CD4-positive, alpha-beta memory T cell (primary cell): ENCODE measurements around the gene GPR151. TPM values are rescaled to one million over a fixed set of nuclear protein-coding genes. Genes with fewer than 3 reads are reported as not detected.

ENCODE experiments used
- CTCF ChIA-PET: fragments of 350-600 bp; sonication (Branson Sonifier 250); formaldehyde crosslinking; loops from one replicate; lab custom pipeline; 2021; ENCODE audit warnings: inconsistent platforms; ENCODE audit not compliant: partially characterized antibody; lab: Charles Lee
- POLR2A ChIA-PET: fragments of 350-600 bp; sonication (Branson Sonifier 250); formaldehyde crosslinking; loops from one replicate; lab custom pipeline; 2021; ENCODE audit not compliant: partially characterized antibody; lab: Charles Lee
- DNase-seq, 5 donors: peaks; one replicate each; pipeline versions ENCODE4 v3.0.0 to v3.0.0-alpha.2; 2020 to 2022; ENCODE audit warnings: mixed read lengths in 1 of 5
- H3K27ac ChIP-seq: one replicate; pipeline ENCODE4 v1.7.0; 2013; ENCODE audit warnings: low read depth, low read length
- H3K27me3 ChIP-seq: 2 replicates; pipeline ENCODE4 v1.7.0; 2013; ENCODE audit warnings: mild to moderate bottlenecking, low read length, moderate library complexity; ENCODE audit not compliant: insufficient read depth
- H3K36me3 ChIP-seq: 2 replicates; pipeline ENCODE4 v1.7.0; 2013; ENCODE audit warnings: mild to moderate bottlenecking, low read length, moderate library complexity; ENCODE audit not compliant: insufficient read depth
- H3K4me1 ChIP-seq: 2 replicates; pipeline ENCODE4 v1.7.0; 2013; ENCODE audit warnings: mild to moderate bottlenecking, low read length, moderate library complexity; ENCODE audit not compliant: insufficient read depth
- H3K4me3 ChIP-seq, 2 donors: one replicate each; pipeline ENCODE4 v1.7.0; 2013; ENCODE audit warnings: low read length in 2 of 2, mild to moderate bottlenecking in 1 of 2
- H3K9me3 ChIP-seq, 2 donors: one replicate each; pipeline ENCODE4 v1.7.0; 2013; ENCODE audit warnings: low read length in 2 of 2, control low read depth in 1 of 2; ENCODE audit not compliant: control insufficient read depth in 1 of 2
- H3K27ac Mint-ChIP-seq, 7 donors: one replicate each; pipeline ENCODE4 v1.8.0; 2020 to 2021; ENCODE audit warnings: mixed read lengths in 7 of 7, mild to moderate bottlenecking in 6 of 7, inconsistent platforms in 3 of 7, moderate library complexity in 3 of 7
- H3K27me3 Mint-ChIP-seq, 2 donors: one replicate each; pipeline ENCODE4 v1.8.0; 2020 to 2021; ENCODE audit warnings: mixed read lengths in 2 of 2
- H3K36me3 Mint-ChIP-seq, 2 donors: one replicate each; pipeline ENCODE4 v1.8.0; 2020 to 2021; ENCODE audit warnings: mixed read lengths in 2 of 2, inconsistent platforms in 1 of 2, mild to moderate bottlenecking in 1 of 2
- H3K4me1 Mint-ChIP-seq, 4 donors: one replicate each; pipeline ENCODE4 v1.8.0; 2020 to 2021; ENCODE audit warnings: mixed read lengths in 4 of 4, mild to moderate bottlenecking in 1 of 4
- H3K4me3 Mint-ChIP-seq, 8 donors: one replicate each; pipeline ENCODE4 v1.8.0; 2020 to 2021; ENCODE audit warnings: mixed read lengths in 8 of 8, mild to moderate bottlenecking in 7 of 8, moderate library complexity in 6 of 8, inconsistent platforms in 3 of 8
- H3K9me3 Mint-ChIP-seq, 8 donors: one replicate each; pipeline ENCODE4 v1.8.0; 2020 to 2021; ENCODE audit warnings: mixed read lengths in 8 of 8, mild to moderate bottlenecking in 5 of 8, inconsistent platforms in 3 of 8, moderate library complexity in 1 of 8
- intact Hi-C: fragments of 100-400 bp; cut with micrococcal nuclease; formaldehyde crosslinking; loops from one replicate; pipeline ENCODE4 v1.15.1; 2023
- polyA plus RNA-seq, 2 donors: library from polyadenylated mRNA; unstranded; fragments of 300-500 nt; fragmentation: Illumina TruSeq; gene quantifications; one replicate each; pipeline ENCODE4 v1.2.3, GENCODE V29; 2021
- total RNA-seq, 2 experiments: library from RNA; stranded (reverse); gene quantifications; one replicate each; pipeline ENCODE4 v1.2.3, GENCODE V29; 2021

GPR151 gene
- total and polyA plus RNA-seq, 4 experiments from 2014 or later = not detected

- POLR2A ChIA-PET = no interaction called here
- Histone ChIP-seq H3K4me1 (no peaks in the 10 kb centered on the region), H3K27me3 (no peaks in the 10 kb centered on the region), H3K27ac (no peak overlapping the region), H3K36me3 (peaks cover 21% of the 10 kb centered on the region), H3K4me3 (no peak overlapping the region), H3K9me3 (no peaks in the 10 kb centered on the region)
- Mint-ChIP-seq H3K36me3 (peaks cover 35 to 46% of the 10 kb centered on the region in 2 donors), H3K4me1 (peaks cover 0 to 9% (median under 1%) of the 10 kb centered on the region in 4 donors), H3K27ac (no peak overlapping the region), H3K9me3 (no peaks in the 10 kb centered on the region), H3K4me3 (no peak overlapping the region), H3K27me3 (no peaks in the 10 kb centered on the region)
- DNase-seq = no peak
- intact Hi-C loops = no loop called here
- CTCF ChIA-PET = no interaction called here
These were observed 16.3 kb downstream of the GPR151 start for GRCh38 chr5:146499680-146500079.

GRCh38 chr5:146494656-146495055 lies 21.3 kb downstream of the GPR151 start:
- Mint-ChIP-seq H3K4me3 (no peak overlapping the region), H3K27me3 (no peaks in the 10 kb centered on the region), H3K4me1 (peaks cover 0 to 10% (median under 1%) of the 10 kb centered on the region in 4 donors), H3K36me3 (peaks cover 42 to 45% of the 10 kb centered on the region in 2 donors), H3K27ac (peak overlapping the region in 1 of 7 donors; percentile 32), H3K9me3 (no peaks in the 10 kb centered on the region)
- no peak overlapping the region for H3K4me3 ChIP-seq
- H3K9me3 ChIP-seq = no peaks in the 10 kb centered on the region
- no peak for DNase-seq
- intact Hi-C loops = no loop called here
- CTCF ChIA-PET = no interaction called here
- no peak overlapping the region for H3K27ac ChIP-seq
- peaks cover 11% of the 10 kb centered on the region for H3K36me3 ChIP-seq
- POLR2A ChIA-PET = no interaction called here
- H3K4me1 ChIP-seq = no peaks in the 10 kb centered on the region
- no peaks in the 10 kb centered on the region for H3K27me3 ChIP-seq

DNA sequence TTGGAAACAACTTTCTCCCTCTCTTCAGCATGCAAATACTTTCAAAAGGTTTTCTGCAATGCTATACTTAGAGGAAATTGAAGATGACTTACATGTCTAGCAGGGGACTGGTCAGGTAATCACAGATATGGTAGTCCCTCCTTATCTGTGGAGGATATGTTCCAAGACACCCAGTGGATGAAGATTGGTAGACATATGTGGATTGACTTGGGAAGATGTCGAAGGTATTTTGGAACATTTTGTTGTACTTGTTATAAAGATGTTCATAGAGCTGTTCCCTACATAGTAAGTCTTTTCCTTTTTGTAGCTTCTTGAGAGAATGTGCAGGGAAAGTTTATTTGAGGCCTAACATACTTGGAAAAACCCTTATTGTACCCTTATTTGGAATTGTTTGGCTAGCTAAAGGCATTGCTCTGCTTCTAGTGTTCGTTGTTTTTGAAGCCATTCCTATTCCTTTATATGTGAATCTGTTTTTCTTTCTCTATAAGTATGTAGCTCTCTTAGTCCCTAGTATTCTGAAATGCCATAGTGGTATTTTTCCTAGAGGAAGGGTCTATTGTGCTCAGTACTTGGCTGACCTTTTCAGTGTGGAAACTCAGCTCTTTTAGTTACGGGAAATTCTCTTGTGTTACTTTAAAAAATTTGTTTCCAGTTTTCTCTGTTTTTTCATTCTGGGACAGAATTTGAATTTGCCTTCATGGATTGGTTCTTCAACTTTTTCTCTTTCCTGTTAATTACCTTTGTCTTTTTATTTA lies 25.7 kb downstream of the GPR151 start:
- intact Hi-C loops = no loop called here
- no peak for DNase-seq
- Histone ChIP-seq H3K27ac (no peak overlapping the region), H3K4me3 (no peak overlapping the region), H3K36me3 (no peaks in the 10 kb centered on the region), H3K27me3 (no peaks in the 10 kb centered on the region), H3K9me3 (no peaks in the 10 kb centered on the region), H3K4me1 (no peaks in the 10 kb centered on the region)
- H3K4me1 Mint-ChIP-seq = peaks cover 0 to 5% (median 0%) of the 10 kb centered on the region in 4 donors
- no peak overlapping the region for H3K4me3 Mint-ChIP-seq
- ChIA-PET POLR2A (no interaction called here), CTCF (interaction anchor here (0.7 to 1.2 kb wide), 2 partner anchors 43 to 48 kb away, joined by 3 read pairs; partner anchors contain the start of gene TCERG1)
- H3K27me3 Mint-ChIP-seq = no peaks in the 10 kb centered on the region
- H3K27ac Mint-ChIP-seq = peak overlapping the region in 1 of 7 donors; percentile 1
- H3K9me3 Mint-ChIP-seq = no peaks in the 10 kb centered on the region
- peaks cover 43 to 51% of the 10 kb centered on the region in 2 donors for H3K36me3 Mint-ChIP-seq

- POLR2A ChIA-PET = no interaction called here
- Histone ChIP-seq H3K4me1 (no peaks in the 10 kb centered on the region), H3K4me3 (no peak overlapping the region), H3K36me3 (peaks cover 36% of the 10 kb centered on the region), H3K27ac (no peak overlapping the region), H3K9me3 (no peaks in the 10 kb centered on the region), H3K27me3 (no peaks in the 10 kb centered on the region)
- DNase-seq = no peak
- Mint-ChIP-seq H3K36me3 (peaks cover 60 to 67% of the 10 kb centered on the region in 2 donors), H3K4me3 (no peak overlapping the region), H3K9me3 (no peaks in the 10 kb centered on the region), H3K27ac (peak overlapping the region in 2 of 7 donors; percentile 2 to 9), H3K4me1 (peaks cover 0 to 3% (median 0%) of the 10 kb centered on the region in 4 donors), H3K27me3 (no peaks in the 10 kb centered on the region)
- CTCF ChIA-PET = no interaction called here
- intact Hi-C loops = no loop called here
These were observed 31.1 kb downstream of the GPR151 start for GRCh38 chr5:146484714-146485391.

DNA sequence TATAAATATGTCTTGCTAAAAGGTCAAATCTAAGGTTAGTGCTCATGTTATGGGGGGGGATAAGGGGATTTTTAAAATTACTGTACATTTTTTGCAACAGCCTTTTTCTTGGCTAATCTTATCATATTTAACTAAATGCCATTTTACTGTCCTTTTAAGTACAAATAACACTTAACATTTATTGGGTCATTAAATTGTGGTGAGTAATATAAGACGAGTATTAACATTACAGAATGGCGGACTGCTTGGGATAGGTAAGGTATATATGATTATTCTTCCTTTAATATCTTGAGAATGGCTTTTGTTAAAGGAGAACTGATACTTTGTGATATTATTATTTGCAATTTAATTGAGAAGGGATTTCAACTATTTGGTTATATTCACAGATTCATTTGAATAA lies 33.2 kb downstream of the GPR151 start:
- Mint-ChIP-seq H3K9me3 (no peaks in the 10 kb centered on the region), H3K27ac (peak overlapping the region in 1 of 7 donors; percentile 31), H3K4me3 (no peak overlapping the region), H3K4me1 (no peaks in the 10 kb centered on the region), H3K27me3 (no peaks in the 10 kb centered on the region), H3K36me3 (peaks cover 51 to 57% of the 10 kb centered on the region in 2 donors)
- DNase-seq = no peak
- Histone ChIP-seq H3K27ac (no peak overlapping the region), H3K27me3 (no peaks in the 10 kb centered on the region), H3K36me3 (peaks cover 36% of the 10 kb centered on the region), H3K4me1 (no peaks in the 10 kb centered on the region), H3K9me3 (no peaks in the 10 kb centered on the region), H3K4me3 (no peak overlapping the region)
- POLR2A ChIA-PET = no interaction called here
- CTCF ChIA-PET = no interaction called here
- intact Hi-C loops = no loop called here

GRCh38 chr5:146475906-146476305 lies 40.1 kb downstream of the GPR151 start:
- Mint-ChIP-seq H3K36me3 (peaks cover 49 to 61% of the 10 kb centered on the region in 2 donors), H3K4me1 (peaks cover 0 to 6% (median 2%) of the 10 kb centered on the region in 4 donors), H3K27me3 (no peaks in the 10 kb centered on the region), H3K4me3 (no peak overlapping the region), H3K27ac (peak overlapping the region in 1 of 7 donors; percentile 4), H3K9me3 (no peaks in the 10 kb centered on the region)
- Histone ChIP-seq H3K9me3 (no peaks in the 10 kb centered on the region), H3K27ac (no peak overlapping the region), H3K27me3 (no peaks in the 10 kb centered on the region), H3K4me3 (no peak overlapping the region), H3K36me3 (peaks cover 37% of the 10 kb centered on the region), H3K4me1 (no peaks in the 10 kb centered on the region)
- no peak for DNase-seq
- ChIA-PET CTCF (interaction anchor here (1.0 kb wide), 1 partner anchor 12 kb away, joined by 4 read pairs; no protein-coding TSS in a partner anchor), POLR2A (no interaction called here)
- intact Hi-C loops = no loop called here

GRCh38 chr5:146475190-146475780 lies 40.7 kb downstream of the GPR151 start:
- Histone ChIP-seq H3K27ac (no peak overlapping the region), H3K4me3 (no peak overlapping the region), H3K4me1 (no peaks in the 10 kb centered on the region), H3K36me3 (peaks cover 40% of the 10 kb centered on the region), H3K27me3 (no peaks in the 10 kb centered on the region), H3K9me3 (no peaks in the 10 kb centered on the region)
- ChIA-PET POLR2A (no interaction called here), CTCF (interaction anchor here (1.0 to 1.2 kb wide), 2 partner anchors 12 to 17 kb away, joined by 3 to 4 read pairs; no protein-coding TSS in a partner anchor)
- H3K27me3 Mint-ChIP-seq = no peaks in the 10 kb centered on the region
- DNase-seq = no peak
- H3K4me3 Mint-ChIP-seq = no peak overlapping the region
- H3K4me1 Mint-ChIP-seq = peaks cover 0 to 6% (median 2%) of the 10 kb centered on the region in 4 donors
- peaks cover 51 to 65% of the 10 kb centered on the region in 2 donors for H3K36me3 Mint-ChIP-seq
- peak overlapping the region in 1 of 7 donors; percentile 29 for H3K27ac Mint-ChIP-seq
- no peaks in the 10 kb centered on the region for H3K9me3 Mint-ChIP-seq
- intact Hi-C loops = no loop called here
